ENCODE data around the gene C17orf114.

GRCh38 chr17:4834681-4835020 is 32.5 kb upstream of the C17orf114 start:
- TF ChIP-seq YY1 (IDR thresholded peaks at IDR 0.05; ENCODE audit: insufficient read depth, insufficient read length) (no peak), ZNF274 (IDR thresholded peaks at IDR 0.05; ENCODE audit: low read depth, low read length) (no peak), SUZ12 (IDR thresholded peaks at IDR 0.05; ENCODE audit: extremely low read depth, insufficient read depth, insufficient read length) (no peak)

All from NT2/D1 (cell line).